ENCODE results near the gene NUTM2G.
"Not testable (repeated sequence)": the region's sequence is repeated elsewhere in the genome, so short reads cannot be mapped to it uniquely, and the experiment has no call there.

The NUTM2G gene, protein sequence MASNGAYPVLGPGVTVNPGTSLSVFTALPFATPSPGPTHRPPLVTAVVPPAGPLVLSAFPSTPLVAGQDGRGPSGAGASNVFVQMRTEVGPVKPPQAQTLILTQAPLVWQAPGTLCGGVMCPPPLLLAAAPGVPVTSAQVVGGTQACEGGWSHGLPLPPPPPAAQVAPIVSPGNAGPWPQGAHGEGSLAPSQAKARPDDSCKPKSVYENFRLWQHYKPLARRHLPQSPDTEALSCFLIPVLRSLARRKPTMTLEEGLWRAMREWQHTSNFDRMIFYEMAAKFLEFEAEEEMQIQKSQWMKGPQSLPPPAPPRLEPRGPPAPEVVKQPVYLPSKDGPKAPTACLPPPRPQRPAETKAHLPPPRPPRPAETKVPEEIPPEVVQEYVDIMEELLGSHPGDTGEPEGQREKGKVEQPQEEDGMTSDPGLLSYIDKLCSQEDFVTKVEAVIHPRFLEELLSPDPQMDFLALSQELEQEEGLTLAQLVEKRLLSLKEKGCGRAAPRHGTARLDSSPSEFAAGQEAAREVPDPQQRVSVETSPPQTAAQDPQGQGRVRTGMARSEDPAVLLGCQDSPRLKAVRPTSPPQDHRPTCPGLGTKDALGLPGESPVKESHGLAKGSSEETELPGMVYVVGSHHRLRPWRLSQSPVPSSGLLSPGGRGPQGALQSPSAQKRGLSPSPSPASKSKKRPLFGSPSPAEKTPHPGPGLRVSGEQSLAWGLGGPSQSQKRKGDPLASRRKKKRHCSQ

DNA sequence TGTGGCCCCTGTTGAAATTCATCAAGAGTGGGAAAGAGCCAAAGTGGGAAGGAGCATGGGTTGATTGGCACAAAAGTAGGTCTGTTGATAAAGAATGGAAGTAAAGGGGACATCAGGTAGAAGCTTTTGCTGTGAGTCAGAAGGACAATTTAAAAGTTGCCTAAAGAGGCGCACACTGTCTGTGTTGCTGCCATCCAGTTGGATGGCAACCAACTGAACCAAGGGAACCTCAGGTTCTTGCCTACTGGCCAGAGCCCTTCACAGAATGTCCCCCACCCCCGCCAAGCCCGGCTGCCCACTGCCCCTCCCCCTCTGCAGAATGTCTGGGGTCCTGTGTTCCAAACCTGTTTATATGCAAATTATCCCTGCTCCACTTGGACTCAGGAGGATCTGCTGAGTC, at the start of gene NUTM2G:
Gene NUTM2G (plus strand): TSS at position 301 of the 400 bp plus-strand sequence. CDS start 182 bp downstream, outside the sequence.
- DNase-seq, result not testable (repeated sequence)

DNA sequence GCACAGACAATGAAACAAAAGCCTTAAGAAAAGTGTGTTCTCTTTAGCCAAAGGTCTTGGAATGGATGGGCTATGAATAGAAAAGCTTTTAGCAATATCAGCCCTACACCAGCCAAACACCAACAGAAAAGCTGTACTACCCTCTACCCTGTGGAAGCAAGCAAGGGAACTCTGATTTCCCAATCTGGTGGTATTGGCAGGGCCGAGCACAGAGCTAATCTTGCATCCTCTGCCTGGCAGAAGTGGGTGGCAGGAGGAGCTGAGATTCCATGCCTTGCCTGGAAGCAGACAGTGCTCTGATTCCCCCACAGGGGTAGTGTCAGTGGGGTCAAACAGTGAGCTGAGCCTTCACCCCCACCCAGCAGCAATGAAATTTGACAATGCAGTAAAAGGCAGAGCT, 44.7 kb upstream of the NUTM2G start:
- DNase-seq, result no peak

DNA sequence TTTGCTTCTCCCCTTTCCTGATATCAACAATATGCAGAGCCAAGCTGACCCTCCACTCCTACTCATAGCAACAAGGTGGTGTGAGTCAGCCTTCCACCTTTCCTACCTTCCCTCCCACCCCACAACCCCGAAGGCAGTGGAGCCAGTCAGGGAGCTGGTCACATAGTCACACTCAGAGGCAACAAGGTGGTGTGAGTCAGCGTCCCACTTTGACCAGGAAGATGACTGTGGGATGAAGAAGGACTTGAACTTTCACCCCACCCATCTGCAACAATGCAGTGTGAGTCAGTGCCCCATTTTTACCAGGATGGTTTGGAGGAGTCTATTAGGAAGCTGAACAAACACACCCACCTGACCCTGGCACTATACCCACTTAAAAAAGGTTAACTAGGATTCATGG, 44.2 kb upstream of the NUTM2G start:
- DNase-seq, result no peak

GRCh38 chr9:96885424-96885823, 43.2 kb upstream of the NUTM2G start:
- no peak for DNase-seq

- DNase-seq, result no peak
Measured at GRCh38 chr9:96888591-96888990, 40.1 kb upstream of the NUTM2G start.

DNA sequence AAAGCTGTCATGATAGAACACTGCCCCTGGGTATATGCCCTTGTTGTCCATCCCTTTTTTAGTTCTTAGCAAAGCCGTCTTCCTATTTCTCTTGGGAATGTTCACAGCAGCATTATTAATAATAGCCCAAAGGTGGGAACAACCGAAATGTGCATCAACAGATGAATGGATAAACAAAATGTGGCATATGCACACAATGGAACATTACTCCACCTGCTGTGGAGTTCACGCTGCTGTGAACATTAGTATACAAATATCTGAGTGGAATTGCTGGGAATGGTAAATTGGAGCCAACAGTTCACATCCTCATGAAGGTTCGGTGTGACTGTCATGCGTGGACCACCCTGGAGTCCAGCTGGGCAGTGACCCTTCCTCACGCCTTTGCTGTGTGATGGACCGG, 36.5 kb upstream of the NUTM2G start:
- no peak for DNase-seq

GRCh38 chr9:96900010-96900409, 28.6 kb upstream of the NUTM2G start:
- DNase-seq, result not testable (repeated sequence)

DNA sequence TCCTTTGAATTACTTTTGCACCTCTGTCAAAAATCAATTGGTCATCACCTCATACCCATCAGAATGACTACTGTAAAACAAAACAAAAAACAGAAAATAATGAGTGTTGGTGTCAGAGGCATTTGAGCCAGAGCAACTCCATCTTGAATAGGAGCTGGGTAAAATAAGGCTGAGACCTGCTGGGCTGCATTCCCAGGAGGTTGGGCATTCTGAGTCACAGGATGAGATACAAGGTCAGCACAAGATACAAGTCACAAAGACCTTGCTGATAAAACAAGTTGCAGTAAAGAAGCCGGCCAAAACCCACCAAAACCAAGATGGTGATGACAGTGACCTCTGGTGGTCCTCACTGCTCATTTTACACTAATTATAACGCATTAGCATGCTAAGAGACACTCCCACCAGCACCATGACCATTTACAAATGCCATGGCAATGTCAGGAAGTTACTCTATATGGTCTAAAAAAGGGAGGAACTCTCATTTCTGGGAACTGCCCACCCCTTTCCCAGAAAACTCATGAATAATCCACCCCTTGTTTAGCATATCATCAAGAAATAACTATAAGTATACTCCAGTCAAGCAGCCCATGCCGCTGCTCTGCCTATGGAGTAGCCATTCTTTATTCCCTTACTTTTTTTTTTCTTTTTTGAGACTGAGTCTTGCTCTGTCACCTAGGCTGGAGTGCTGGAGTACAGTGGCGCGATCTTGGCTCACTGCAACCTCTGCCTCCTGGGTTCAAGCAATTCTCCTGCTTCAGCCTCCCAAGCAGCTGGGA, 23.5 kb upstream of the NUTM2G start:
- DNase-seq, result not testable (repeated sequence)

DNA sequence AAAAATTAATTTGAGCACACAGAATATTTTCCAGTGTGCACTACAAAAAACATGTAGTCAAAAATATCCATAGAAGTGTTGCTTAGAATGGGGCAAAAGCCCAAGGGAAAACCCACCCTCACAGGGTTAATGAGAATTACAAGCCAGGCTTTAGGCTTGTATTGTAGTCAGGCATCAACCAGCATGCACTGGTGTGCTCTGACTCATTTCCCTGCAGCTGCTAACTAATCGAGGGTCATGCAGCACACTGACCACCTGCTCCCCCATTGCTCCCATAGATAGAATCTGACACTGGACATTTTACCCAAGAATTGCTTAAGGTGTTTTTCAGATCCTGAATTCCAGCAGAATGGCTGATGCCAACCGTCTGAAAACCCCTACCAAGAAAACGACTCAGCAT, 20.2 kb upstream of the NUTM2G start:
- DNase-seq, result not testable (repeated sequence)

- not testable (repeated sequence) for DNase-seq
Measured at GRCh38 chr9:96915539-96915938, 13.1 kb upstream of the NUTM2G start.

- not testable (repeated sequence) for DNase-seq
Measured at GRCh38 chr9:96916531-96916930, 12.1 kb upstream of the NUTM2G start.

GRCh38 chr9:96918550-96918949, 10.1 kb upstream of the NUTM2G start:
- not testable (repeated sequence) for DNase-seq

DNA sequence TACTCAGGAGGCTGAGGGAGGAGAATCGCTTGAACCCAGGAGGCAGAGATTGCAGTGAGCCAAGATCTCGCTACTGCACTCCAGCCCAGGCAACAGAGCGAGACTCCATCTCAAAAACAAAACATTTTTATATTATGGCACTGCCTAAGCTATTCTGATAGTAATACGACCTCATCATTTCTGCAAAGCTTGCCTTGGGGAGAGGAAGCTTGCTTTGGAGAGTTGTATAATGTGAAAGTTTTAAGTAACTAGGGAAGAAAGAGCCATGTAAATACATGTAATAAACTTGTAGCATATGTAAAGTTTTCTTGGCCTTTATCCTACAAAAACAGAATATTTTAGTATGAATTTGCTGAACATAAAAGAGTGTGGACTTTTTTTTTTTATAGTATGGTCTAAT, 7.8 kb upstream of the NUTM2G start:
- DNase-seq, result not testable (repeated sequence)

DNA sequence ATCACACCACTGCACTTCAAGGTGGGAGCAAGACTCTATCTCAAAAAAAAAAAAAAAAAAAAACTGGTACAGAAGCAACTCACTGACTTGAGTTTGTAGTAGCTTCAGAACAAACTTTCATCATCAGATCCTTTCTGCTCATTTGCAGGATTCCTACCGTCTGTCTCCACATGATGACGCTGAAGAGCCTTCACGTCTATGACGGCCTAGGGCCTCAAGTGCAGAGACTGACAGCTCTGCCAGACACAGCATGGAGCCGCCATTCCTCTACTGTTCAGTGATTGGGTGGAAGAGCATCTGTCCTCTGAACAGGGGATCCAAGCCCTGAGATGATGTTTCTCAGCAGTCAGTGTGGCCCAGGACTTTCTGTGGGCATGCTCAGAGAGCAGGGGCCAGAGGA, 3.1 kb upstream of the NUTM2G start:
- not testable (repeated sequence) for DNase-seq

DNA sequence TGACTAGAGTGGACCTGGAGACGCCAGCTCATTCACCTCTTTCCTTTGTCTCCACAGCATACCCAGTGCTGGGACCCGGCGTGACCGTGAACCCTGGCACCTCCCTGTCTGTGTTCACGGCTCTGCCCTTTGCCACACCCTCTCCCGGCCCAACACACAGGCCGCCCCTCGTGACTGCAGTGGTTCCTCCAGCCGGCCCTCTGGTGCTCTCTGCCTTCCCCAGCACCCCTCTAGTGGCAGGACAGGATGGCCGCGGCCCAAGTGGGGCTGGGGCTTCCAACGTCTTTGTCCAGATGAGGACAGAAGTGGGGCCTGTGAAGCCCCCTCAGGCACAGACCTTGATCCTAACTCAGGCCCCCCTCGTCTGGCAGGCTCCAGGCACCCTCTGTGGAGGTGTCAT, 3.0 kb downstream of the NUTM2G start:
- DNase-seq, result not testable (repeated sequence)

- DNase-seq, result not testable (repeated sequence)
Measured at GRCh38 chr9:96934097-96934496, 5.5 kb downstream of the NUTM2G start.

DNA sequence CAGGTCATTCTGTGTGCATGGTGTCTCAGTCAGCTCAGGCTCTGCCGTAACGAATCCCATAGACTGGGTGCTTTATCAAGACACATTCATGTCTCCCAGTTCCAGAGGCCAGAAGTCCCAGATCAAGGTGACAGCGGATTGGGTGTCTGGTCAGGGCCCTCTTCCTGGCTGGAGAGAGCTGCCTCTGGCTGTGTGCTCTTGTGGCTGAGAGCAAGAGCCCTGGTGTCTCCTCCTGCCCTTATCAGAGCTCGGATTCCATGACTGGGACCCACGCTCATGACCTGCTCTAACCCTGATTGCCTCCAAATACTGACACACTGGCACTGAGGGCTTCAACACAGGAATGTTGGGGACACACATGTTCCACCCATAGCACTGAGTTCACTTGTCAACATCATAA, 6.1 kb downstream of the NUTM2G start:
- not testable (repeated sequence) for DNase-seq

DNA sequence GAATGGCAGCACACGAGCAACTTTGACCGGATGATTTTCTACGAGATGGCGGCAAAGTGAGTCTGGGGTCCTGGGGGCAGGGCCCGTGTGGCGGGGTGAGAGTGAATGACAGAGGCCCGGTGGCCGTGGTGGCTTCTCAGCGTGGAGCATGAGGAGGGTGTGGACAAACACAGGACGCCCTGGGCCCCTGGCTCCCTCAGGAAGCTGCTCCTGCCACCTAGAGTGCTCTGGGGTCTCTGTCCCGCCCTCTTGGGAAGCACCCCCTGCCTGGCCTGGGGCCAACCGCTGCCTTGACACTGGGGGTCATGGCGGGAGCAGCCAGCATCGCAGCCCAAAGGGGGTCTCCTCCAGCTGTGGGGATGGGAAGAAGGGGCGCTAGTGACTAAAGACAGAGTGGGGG, 6.8 kb downstream of the NUTM2G start:
- DNase-seq, result not testable (repeated sequence)

- DNase-seq, result not testable (repeated sequence)
Measured at GRCh38 chr9:96937442-96937841, 8.8 kb downstream of the NUTM2G start.

- not testable (repeated sequence) for DNase-seq
Measured at GRCh38 chr9:96938957-96939665, 10.5 kb downstream of the NUTM2G start.

DNA sequence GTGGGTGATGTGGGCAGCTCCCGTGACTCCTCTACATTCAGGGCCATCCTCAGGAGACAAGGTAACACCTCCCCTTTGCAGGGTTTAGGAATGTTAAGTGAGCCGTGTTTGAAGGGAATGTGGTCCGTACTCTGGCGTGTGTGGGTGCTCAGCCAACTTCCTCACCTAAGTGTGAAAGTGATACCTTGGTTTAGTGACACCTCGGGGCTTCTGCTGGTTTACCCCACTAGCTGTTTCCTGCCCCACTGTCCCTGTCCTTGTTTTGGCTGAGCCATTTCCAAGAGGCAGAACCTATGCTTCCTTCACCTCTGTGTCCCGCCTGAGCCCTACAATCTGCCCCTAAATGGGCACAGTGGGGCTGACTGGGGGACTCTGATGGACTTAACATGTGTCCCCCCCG, 12.3 kb downstream of the NUTM2G start:
- DNase-seq, result not testable (repeated sequence)

DNA sequence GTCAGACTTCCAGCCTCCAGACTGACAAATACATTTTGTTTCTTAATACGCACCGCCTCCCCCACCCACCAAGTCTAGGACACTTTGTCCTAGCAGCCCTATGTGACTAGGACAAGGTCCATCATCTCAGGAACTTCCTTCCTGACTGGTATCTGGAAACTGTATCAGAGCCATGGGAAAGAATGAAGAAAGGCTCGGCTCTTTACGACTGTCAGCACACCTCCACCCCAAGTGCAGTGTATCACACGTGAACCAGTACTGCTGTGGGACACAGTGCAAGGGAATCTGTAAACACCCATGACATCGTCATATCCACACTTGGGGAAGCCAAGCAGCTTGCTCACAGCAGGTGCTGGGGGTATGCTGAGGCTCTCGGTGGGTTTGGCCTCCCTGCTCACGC, 13.0 kb downstream of the NUTM2G start:
- not testable (repeated sequence) for DNase-seq

DNA sequence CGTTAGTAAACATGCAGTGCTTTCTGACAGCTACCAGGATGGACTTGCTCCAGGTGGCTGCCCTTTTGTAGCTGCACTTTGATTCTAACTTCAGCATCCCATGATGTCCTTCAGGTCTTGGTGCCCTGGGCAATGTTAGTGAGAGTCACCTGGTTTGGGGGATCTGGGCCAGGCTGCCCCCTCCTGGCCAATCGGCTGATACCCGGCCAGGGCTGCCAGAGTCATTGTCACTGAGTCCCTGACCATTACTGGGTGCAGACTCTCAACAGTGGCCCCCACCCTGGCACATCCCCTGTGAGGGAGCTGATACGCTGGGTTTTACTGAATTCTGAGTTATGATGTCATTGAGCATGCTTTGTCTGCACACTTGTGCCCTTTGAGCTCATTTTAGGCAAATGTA, 13.5 kb downstream of the NUTM2G start:
- DNase-seq, result not testable (repeated sequence)

Data from hematopoietic multipotent progenitor cell treated with erythropoietin and hydrocortisone succinate and interleukin-3 and kit ligand, for 6 days (in vitro differentiated cells).